Measurements from ENCODE around the gene GREB1.

- TF ChIP-seq BHLHE40 (IDR thresholded peaks at IDR 0.05; ENCODE audit: low read depth, low read length), result no peak
- TF ChIP-seq CTCF (conservative IDR thresholded peaks at IDR 0.05; ENCODE audit: low read depth, low read length), result no peak
- TF ChIP-seq RCOR1 (IDR thresholded peaks at IDR 0.05; ENCODE audit: insufficient replicate concordance, low read length), result no peak
- no peak for TF ChIP-seq POLR2A (IDR thresholded peaks at IDR 0.05; ENCODE audit: low read depth, low read length)
Measured at GRCh38 chr2:11576398-11576797, 42.6 kb downstream of the GREB1 start.

Data from IMR-90 (cell line).